ENCODE results near the gene KRT1. TPM values are rescaled to one million over a fixed set of nuclear protein-coding genes. Genes with fewer than 3 reads are reported as not detected.

The KRT1 gene
- total RNA-seq, 1 donor from 2014 or later, result not detected

DNA sequence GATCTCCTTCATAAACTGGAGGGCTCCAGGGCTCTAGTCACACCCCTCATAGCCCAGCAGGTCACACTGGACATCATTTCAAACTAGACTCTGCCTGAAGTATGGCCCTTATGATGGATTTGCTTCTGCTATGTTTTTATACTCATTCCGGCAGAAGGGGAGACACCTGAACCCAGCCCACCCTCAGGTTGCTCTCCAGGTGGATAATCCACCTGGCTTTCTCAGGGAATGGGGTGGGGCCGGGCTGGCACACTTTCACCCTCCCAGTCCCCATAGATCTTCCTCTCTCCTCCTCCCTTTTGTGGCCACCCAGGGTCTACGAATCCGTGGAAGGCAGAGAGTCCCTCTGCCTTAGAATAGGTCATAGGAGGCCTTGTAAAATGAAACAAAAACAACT is 52.1 kb downstream of the KRT1 start:
- TF ChIP-seq, protein P1, sequence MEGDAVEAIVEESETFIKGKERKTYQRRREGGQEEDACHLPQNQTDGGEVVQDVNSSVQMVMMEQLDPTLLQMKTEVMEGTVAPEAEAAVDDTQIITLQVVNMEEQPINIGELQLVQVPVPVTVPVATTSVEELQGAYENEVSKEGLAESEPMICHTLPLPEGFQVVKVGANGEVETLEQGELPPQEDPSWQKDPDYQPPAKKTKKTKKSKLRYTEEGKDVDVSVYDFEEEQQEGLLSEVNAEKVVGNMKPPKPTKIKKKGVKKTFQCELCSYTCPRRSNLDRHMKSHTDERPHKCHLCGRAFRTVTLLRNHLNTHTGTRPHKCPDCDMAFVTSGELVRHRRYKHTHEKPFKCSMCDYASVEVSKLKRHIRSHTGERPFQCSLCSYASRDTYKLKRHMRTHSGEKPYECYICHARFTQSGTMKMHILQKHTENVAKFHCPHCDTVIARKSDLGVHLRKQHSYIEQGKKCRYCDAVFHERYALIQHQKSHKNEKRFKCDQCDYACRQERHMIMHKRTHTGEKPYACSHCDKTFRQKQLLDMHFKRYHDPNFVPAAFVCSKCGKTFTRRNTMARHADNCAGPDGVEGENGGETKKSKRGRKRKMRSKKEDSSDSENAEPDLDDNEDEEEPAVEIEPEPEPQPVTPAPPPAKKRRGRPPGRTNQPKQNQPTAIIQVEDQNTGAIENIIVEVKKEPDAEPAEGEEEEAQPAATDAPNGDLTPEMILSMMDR (IDR thresholded peaks at IDR 0.05), result no peak
- DNase-seq (ENCODE audit: low spot score), result no peak
- peaks cover 76% of the 10 kb centered on the region for H3K27me3 Mint-ChIP-seq (ENCODE audit: low read depth)
- H3K27ac Mint-ChIP-seq (ENCODE audit: unreplicated experiment), result no peak overlapping the region
- peaks cover 5% of the 10 kb centered on the region for H3K4me1 Mint-ChIP-seq (ENCODE audit: low read depth)
- H3K9me3 Mint-ChIP-seq (ENCODE audit: low read depth), result no peaks in the 10 kb centered on the region
- no peaks in the 10 kb centered on the region for H3K36me3 Mint-ChIP-seq (ENCODE audit: low read depth)
- H3K4me3 Mint-ChIP-seq (ENCODE audit: unreplicated experiment), result no peak overlapping the region

DNA sequence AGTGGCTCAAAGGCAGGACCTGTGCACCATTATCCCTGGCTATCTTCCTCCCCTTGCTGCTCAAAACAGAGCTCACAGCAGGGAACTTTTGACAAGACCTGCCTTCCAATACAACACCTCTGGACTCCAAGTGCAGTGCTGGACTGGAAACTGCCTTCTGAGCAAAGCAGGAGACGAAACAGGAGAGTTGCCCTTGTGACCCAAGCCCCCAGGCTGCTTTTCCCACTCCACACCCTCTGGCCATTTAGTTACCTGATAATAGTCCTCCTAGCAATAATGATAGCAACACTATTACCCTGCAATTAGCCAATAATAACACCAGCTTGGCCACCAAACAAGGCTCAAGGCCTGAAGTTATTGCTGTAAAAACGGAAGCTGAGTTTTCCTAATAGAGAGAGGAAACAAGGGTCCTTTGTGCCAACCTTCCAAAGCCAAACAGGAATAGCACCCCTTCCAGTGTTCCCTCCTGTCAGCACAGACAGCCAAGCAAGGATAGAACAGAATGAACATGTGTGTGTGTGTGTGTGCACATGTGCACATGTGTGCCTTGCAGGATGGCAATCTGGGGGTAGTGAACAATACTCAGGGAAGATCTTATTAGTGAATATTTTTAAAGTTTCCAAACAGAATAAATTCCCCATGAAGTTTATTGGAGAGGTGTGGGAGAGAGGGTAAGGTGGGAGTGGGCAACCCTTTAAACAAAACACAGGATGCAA is 52.7 kb downstream of the KRT1 start:
- no peak for DNase-seq (ENCODE audit: low spot score)
- Mint-ChIP-seq H3K4me1 (ENCODE audit: low read depth) (peaks cover 5% of the 10 kb centered on the region), H3K27ac (ENCODE audit: unreplicated experiment) (no peak overlapping the region), H3K27me3 (ENCODE audit: low read depth) (peaks cover 78% of the 10 kb centered on the region), H3K9me3 (ENCODE audit: low read depth) (peaks cover 4% of the 10 kb centered on the region), H3K4me3 (ENCODE audit: unreplicated experiment) (no peak overlapping the region), H3K36me3 (ENCODE audit: low read depth) (peaks cover 2% of the 10 kb centered on the region)
- TF ChIP-seq, protein P1 (IDR thresholded peaks at IDR 0.05), result no peak

Other genes with a start within 250 kb of the KRT1 start
- not detected in 3 replicates for gene KRT75, start 246.0 kb downstream of the KRT1 start, total RNA-seq
- gene KRT6B, start 228.3 kb downstream of the KRT1 start, total RNA-seq, result not detected in 3 replicates
- not detected in 3 replicates for gene KRT6C, start 206.6 kb downstream of the KRT1 start, total RNA-seq
- not detected in 3 replicates for gene KRT6A, start 187.2 kb downstream of the KRT1 start, total RNA-seq
- gene KRT5, start 160.0 kb downstream of the KRT1 start, total RNA-seq, result not detected in 3 replicates
- gene KRT71, start 127.3 kb downstream of the KRT1 start, total RNA-seq, result not detected in 3 replicates
- not detected in 3 replicates for gene KRT74, start 106.6 kb downstream of the KRT1 start, total RNA-seq
- gene KRT72, start 78.9 kb downstream of the KRT1 start, total RNA-seq, result not detected in 3 replicates
- gene KRT73, start 61.8 kb downstream of the KRT1 start, total RNA-seq, result not detected in 3 replicates
- gene KRT2, start 28.2 kb downstream of the KRT1 start, total RNA-seq, result not detected in 3 replicates
- not detected in 3 replicates for gene KRT77, start 23.1 kb upstream of the KRT1 start, total RNA-seq
- not detected in 3 replicates for gene KRT76, start 96.9 kb upstream of the KRT1 start, total RNA-seq
- gene KRT3, start 115.7 kb upstream of the KRT1 start, total RNA-seq, result not detected in 3 replicates
- 0.41 to 0.90 TPM in 2 of 3 replicates, not detected in the other for gene KRT4, start 133.7 kb upstream of the KRT1 start, total RNA-seq
- 0.10 to 0.31 TPM (median 0.19 TPM) in 3 replicates for gene KRT79, start 153.9 kb upstream of the KRT1 start, total RNA-seq
- gene KRT78, start 168.6 kb upstream of the KRT1 start, total RNA-seq, result not detected in 3 replicates
- gene KRT8, start 224.7 kb upstream of the KRT1 start, total RNA-seq, result 11.3 to 15.7 TPM (median 13.0 TPM) in 3 replicates

Measured in chondrocyte (in vitro differentiated cells).